Mesenchymal stem cell (in vitro differentiated cells and primary cell): Measurements from ENCODE around the gene ITGAX.

Source experiments
- DNase-seq: peaks from one replicate; pipeline ENCODE4 v3.0.0-alpha.2; 2013
- H2AFZ ChIP-seq: one replicate; pipeline ENCODE4 v1.6.1; 2013; ENCODE audit warnings: low read depth, mild to moderate bottlenecking, control low read depth, inconsistent platforms, low read length, moderate library complexity
- H2AK5ac ChIP-seq: 2 replicates; pipeline ENCODE4 v1.6.1; 2013; ENCODE audit warnings: low read length, moderate library complexity, mild to moderate bottlenecking, inconsistent platforms; ENCODE audit not compliant: severe bottlenecking
- H2BK120ac ChIP-seq: one replicate; pipeline ENCODE4 v1.6.1; 2013; ENCODE audit warnings: low read depth, mild to moderate bottlenecking, inconsistent platforms, low read length, moderate library complexity
- H2BK12ac ChIP-seq, 2 experiments: one replicate each; pipeline ENCODE4 v1.6.1; 2013; ENCODE audit warnings: inconsistent platforms in 2 of 2, low read length in 2 of 2, mild to moderate bottlenecking in 2 of 2, moderate library complexity in 2 of 2, control low read depth in 1 of 2
- H2BK15ac ChIP-seq: one replicate; pipeline ENCODE4 v1.6.1; 2013; ENCODE audit warnings: mild to moderate bottlenecking, low read depth, inconsistent platforms; ENCODE audit not compliant: poor library complexity, severe bottlenecking
- H2BK5ac ChIP-seq: 2 replicates; pipeline ENCODE4 v1.6.1; 2013; ENCODE audit warnings: low read depth, mild to moderate bottlenecking, low read length, control low read depth, inconsistent platforms; ENCODE audit not compliant: poor library complexity, severe bottlenecking
- H3K14ac ChIP-seq, 2 experiments: one replicate each; pipeline ENCODE4 v1.6.1; 2013; ENCODE audit warnings: inconsistent platforms in 2 of 2, low read length in 2 of 2, control low read depth in 1 of 2, mild to moderate bottlenecking in 1 of 2, moderate library complexity in 1 of 2
- H3K18ac ChIP-seq, 2 experiments: one replicate each; pipeline ENCODE4 v1.6.1; 2013; ENCODE audit warnings: inconsistent platforms in 2 of 2, low read length in 2 of 2, control low read depth in 1 of 2, low read depth in 1 of 2, mild to moderate bottlenecking in 1 of 2
- H3K23ac ChIP-seq, 2 experiments: one replicate each; pipeline ENCODE4 v1.6.1; 2013; ENCODE audit warnings: inconsistent platforms in 2 of 2, low read length in 2 of 2, mild to moderate bottlenecking in 2 of 2, moderate library complexity in 2 of 2, control low read depth in 1 of 2
- H3K27ac ChIP-seq: 2 replicates; pipeline ENCODE4 v1.5.1; 2013; ENCODE audit warnings: mild to moderate bottlenecking, moderate library complexity, low read length, control low read depth, inconsistent platforms; ENCODE audit not compliant: poor library complexity, severe bottlenecking
- H3K27me3 ChIP-seq, 2 experiments: 2 replicates each; pipeline versions ENCODE4 v1.6.1 to v1.7.0; 2013; ENCODE audit warnings: low read length in 2 of 2, mild to moderate bottlenecking in 2 of 2, moderate library complexity in 2 of 2, control low read depth in 1 of 2, inconsistent platforms in 1 of 2; ENCODE audit not compliant: control insufficient read depth in 1 of 2, insufficient read depth in 1 of 2
- H3K36me3 ChIP-seq, 2 experiments: 2 replicates each; pipeline versions ENCODE4 v1.6.1 to v1.7.0; 2013; ENCODE audit warnings: low read length in 2 of 2, control low read depth in 1 of 2, inconsistent platforms in 1 of 2, low read depth in 1 of 2, mild to moderate bottlenecking in 1 of 2; ENCODE audit not compliant: insufficient read depth in 2 of 2, control insufficient read depth in 1 of 2
- H3K4ac ChIP-seq, 2 experiments: one replicate each; pipeline ENCODE4 v1.6.1; 2013; ENCODE audit warnings: inconsistent platforms in 2 of 2, low read length in 2 of 2, mild to moderate bottlenecking in 2 of 2, moderate library complexity in 2 of 2, control low read depth in 1 of 2, low read depth in 1 of 2
- H3K4me1 ChIP-seq: 2 replicates; pipeline ENCODE4 v1.6.1; 2013; ENCODE audit warnings: low read depth, low read length, control low read depth; ENCODE audit not compliant: control insufficient read depth, insufficient read depth
- H3K4me2 ChIP-seq: 2 replicates; pipeline ENCODE4 v1.6.1; 2013; ENCODE audit warnings: low read length, mild to moderate bottlenecking, inconsistent platforms; ENCODE audit not compliant: poor library complexity, severe bottlenecking
- H3K4me3 ChIP-seq, 2 experiments: 2 replicates each; pipeline versions ENCODE4 v1.5.1 to v1.7.0; 2013; ENCODE audit warnings: low read length in 2 of 2, mild to moderate bottlenecking in 2 of 2, control low read depth in 1 of 2, low read depth in 1 of 2; ENCODE audit not compliant: insufficient read depth in 1 of 2
- H3K79me1 ChIP-seq: replicated peaks from 2 replicates; pipeline ENCODE4 v1.6.1; 2013; ENCODE audit warnings: mild to moderate bottlenecking, control low read depth, low read length, inconsistent platforms; ENCODE audit not compliant: poor library complexity, severe bottlenecking
- H3K9ac ChIP-seq: 2 replicates; pipeline ENCODE4 v1.7.0; 2013; ENCODE audit warnings: mild to moderate bottlenecking, low read length, moderate library complexity
- H3K9me3 ChIP-seq: 2 replicates; pipeline ENCODE4 v1.7.0; 2013; ENCODE audit warnings: mild to moderate bottlenecking, low read length; ENCODE audit not compliant: control insufficient read depth
- H4K8ac ChIP-seq: one replicate; pipeline ENCODE4 v1.6.1; 2013; ENCODE audit warnings: inconsistent platforms, mild to moderate bottlenecking, low read length, moderate library complexity
- H4K91ac ChIP-seq: one replicate; pipeline ENCODE4 v1.6.1; 2013; ENCODE audit warnings: mild to moderate bottlenecking, low read length, inconsistent platforms
- WGBS: methylation state at CpG from one replicate; pipeline ENCODE4 v1.1.7; 2013; ENCODE audit warnings: mixed read lengths; 5-methylcytosine and 5-hydroxymethylcytosine counted together

ITGAX gene

DNA sequence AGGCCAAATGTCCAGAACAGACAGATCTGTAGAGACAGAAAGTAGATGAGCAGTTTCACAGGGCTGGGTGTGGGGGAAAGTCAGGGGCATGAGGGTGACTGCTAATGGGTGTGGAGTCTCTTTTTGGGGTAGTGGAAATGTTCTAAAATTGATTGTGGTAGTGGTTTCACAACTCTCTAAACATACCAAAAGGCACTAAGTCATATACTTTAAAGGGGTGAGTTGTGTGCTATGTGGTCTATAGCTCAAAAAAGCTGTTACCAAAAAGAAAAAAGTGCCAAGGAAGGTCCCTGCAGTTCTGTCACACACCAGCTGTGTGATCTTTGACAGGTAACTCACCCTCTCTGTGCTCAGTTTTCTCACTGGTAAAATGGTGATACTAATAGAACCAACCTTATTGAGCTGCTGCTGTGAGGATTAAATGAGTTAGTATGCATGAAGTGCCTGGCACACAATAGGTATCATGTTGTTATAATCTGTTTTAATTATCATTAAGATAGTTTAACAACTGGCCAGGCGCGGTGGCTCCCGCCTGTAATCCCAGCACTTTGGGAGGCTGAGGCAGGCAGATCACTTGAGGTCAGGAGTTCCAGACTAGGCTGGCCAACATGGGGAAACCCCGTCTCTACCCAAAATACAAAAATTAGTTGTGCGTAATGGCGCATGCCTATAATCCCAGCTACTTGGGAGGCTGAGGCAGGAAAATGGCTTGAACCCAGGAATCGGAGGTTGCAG, 10.3 kb downstream of the ITGAX start:
- H3K4me2 ChIP-seq, result no peak overlapping the region
- no peaks in the 10 kb centered on the region for H3K79me1 ChIP-seq
- 86% methylated on average over 7 of the region's 7 CpGs for WGBS
- peaks cover 5 to 28% of the 10 kb centered on the region in 2 experiments for H3K27me3 ChIP-seq
- H3K9ac ChIP-seq, result no peak overlapping the region
- H3K9me3 ChIP-seq, result no peaks in the 10 kb centered on the region
- no peak overlapping the region for H3K23ac ChIP-seq
- no peak overlapping the region for H2AFZ ChIP-seq
- H2AK5ac ChIP-seq, result no peak overlapping the region
- no peak overlapping the region for H3K14ac ChIP-seq
- no peak overlapping the region for H4K8ac ChIP-seq
- no peak overlapping the region for H2BK120ac ChIP-seq
- no peak overlapping the region for H2BK12ac ChIP-seq
- no peak overlapping the region for H2BK5ac ChIP-seq
- H2BK15ac ChIP-seq, result no peak overlapping the region
- no peak overlapping the region for H3K18ac ChIP-seq
- H3K4me3 ChIP-seq, result no peak overlapping the region
- H4K91ac ChIP-seq, result no peak overlapping the region
- H3K27ac ChIP-seq, result no peak overlapping the region
- no peaks in the 10 kb centered on the region for H3K4me1 ChIP-seq
- H3K36me3 ChIP-seq, result no peaks in the 10 kb centered on the region
- no peak for DNase-seq
- no peak overlapping the region for H3K4ac ChIP-seq

DNA sequence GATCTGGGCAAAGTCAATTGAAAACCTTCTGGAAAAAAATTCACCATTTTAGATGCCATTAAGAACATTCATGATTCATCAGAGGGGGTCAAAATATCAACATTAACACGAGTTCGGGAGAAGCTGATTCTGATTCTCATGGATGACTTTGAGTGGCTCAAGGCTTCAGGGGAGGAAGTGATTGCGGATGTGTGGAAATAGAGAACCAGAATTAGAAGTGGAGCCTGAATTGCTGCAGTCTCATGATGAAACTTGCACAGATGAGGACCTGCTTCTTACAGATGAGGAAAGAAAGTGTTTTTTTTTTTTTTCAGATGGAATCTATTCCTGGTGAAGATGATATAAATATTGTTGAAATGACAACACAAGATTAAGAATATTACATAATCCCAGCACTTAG, 12.9 kb downstream of the ITGAX start:
- Histone ChIP-seq H3K4me3 (no peak overlapping the region), H3K9me3 (no peaks in the 10 kb centered on the region), H3K4me1 (no peaks in the 10 kb centered on the region), H2BK120ac (no peak overlapping the region), H3K27ac (no peak overlapping the region), H3K14ac (no peak overlapping the region), H2AFZ (no peak overlapping the region), H2BK5ac (no peak overlapping the region), H3K23ac (no peak overlapping the region), H4K91ac (no peak overlapping the region), H3K4ac (no peak overlapping the region), H2BK15ac (no peak overlapping the region), H3K27me3 (peaks cover 0 to 20% of the 10 kb centered on the region in 2 experiments), H3K9ac (no peak overlapping the region), H3K79me1 (no peaks in the 10 kb centered on the region), H4K8ac (no peak overlapping the region), H2BK12ac (no peak overlapping the region), H3K18ac (no peak overlapping the region), H2AK5ac (no peak overlapping the region), H3K4me2 (no peak overlapping the region), H3K36me3 (no peaks in the 10 kb centered on the region)
- DNase-seq, result no peak
- WGBS, result 68% methylated on average over 3 of the region's 3 CpGs

DNA sequence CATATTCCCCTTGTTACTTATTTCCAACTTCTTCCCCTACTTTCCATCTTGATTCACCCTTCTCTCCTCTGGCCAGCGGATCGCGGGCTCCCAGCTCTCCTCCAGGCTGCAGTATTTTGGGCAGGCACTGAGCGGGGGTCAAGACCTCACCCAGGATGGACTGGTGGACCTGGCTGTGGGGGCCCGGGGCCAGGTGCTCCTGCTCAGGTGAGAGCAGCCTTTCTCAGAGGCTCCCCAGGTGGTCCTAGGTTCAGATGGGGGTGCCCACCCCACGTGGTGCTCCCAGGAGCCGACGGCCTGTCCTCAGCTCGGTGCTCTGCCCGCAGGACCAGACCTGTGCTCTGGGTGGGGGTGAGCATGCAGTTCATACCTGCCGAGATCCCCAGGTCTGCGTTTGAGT, 16.0 kb downstream of the ITGAX start:
- no peak overlapping the region for H2AK5ac ChIP-seq

GRCh38 chr16:31371619-31372484, 16.9 kb downstream of the ITGAX start:
- H2AK5ac ChIP-seq, result no peak overlapping the region
- H2BK15ac ChIP-seq, result peak overlapping the region; percentile 12
- H3K18ac ChIP-seq, result no peak overlapping the region
- H2BK12ac ChIP-seq, result no peak overlapping the region
- no peaks in the 10 kb centered on the region for H3K9me3 ChIP-seq
- no peak for DNase-seq
- H3K14ac ChIP-seq, result no peak overlapping the region
- no peaks in the 10 kb centered on the region for H3K4me1 ChIP-seq
- peak overlapping the region in 1 of 2 experiments; percentile 11 for H3K4me3 ChIP-seq
- no peak overlapping the region for H3K9ac ChIP-seq
- 85% methylated on average over 42 of the region's 42 CpGs for WGBS
- H3K4ac ChIP-seq, result no peak overlapping the region
- no peak overlapping the region for H4K8ac ChIP-seq
- H3K79me1 ChIP-seq, result no peaks in the 10 kb centered on the region
- no peak overlapping the region for H2AFZ ChIP-seq
- no peak overlapping the region for H3K23ac ChIP-seq
- no peak overlapping the region for H3K4me2 ChIP-seq
- no peak overlapping the region for H2BK120ac ChIP-seq
- no peak overlapping the region for H3K27ac ChIP-seq
- no peak overlapping the region for H2BK5ac ChIP-seq
- no peaks in the 10 kb centered on the region for H3K36me3 ChIP-seq
- H3K27me3 ChIP-seq, result peaks cover 3 to 12% of the 10 kb centered on the region in 2 experiments
- H4K91ac ChIP-seq, result no peak overlapping the region

More for the DNA sequence above, 16.0 kb downstream of the ITGAX start:
- Histone ChIP-seq H3K27ac (no peak overlapping the region), H3K79me1 (no peaks in the 10 kb centered on the region), H3K4me2 (no peak overlapping the region), H3K4ac (no peak overlapping the region), H3K4me1 (no peaks in the 10 kb centered on the region), H2BK12ac (no peak overlapping the region), H3K9ac (no peak overlapping the region), H3K23ac (no peak overlapping the region), H3K18ac (no peak overlapping the region), H2BK120ac (no peak overlapping the region), H2AFZ (no peak overlapping the region), H2BK15ac (no peak overlapping the region), H4K8ac (no peak overlapping the region), H3K36me3 (no peaks in the 10 kb centered on the region), H3K4me3 (no peak overlapping the region), H3K9me3 (no peaks in the 10 kb centered on the region), H2BK5ac (no peak overlapping the region), H4K91ac (no peak overlapping the region), H3K27me3 (peaks cover 3 to 12% of the 10 kb centered on the region in 2 experiments), H3K14ac (no peak overlapping the region)
- 84% methylated on average over 12 of the region's 12 CpGs for WGBS
- no peak for DNase-seq
